ENCODE data around the gene ISG15. TPM values are rescaled to one million over a fixed set of nuclear protein-coding genes. Genes with fewer than 3 reads are reported as not detected.

Gene ISG15
- total and polyA plus RNA-seq, 9 of the 15 experiments (the other 6 are each of a cell fraction or from before 2014, with no cell fraction given), result 0.40 to 58.3 (median 12.2) TPM

DNA sequence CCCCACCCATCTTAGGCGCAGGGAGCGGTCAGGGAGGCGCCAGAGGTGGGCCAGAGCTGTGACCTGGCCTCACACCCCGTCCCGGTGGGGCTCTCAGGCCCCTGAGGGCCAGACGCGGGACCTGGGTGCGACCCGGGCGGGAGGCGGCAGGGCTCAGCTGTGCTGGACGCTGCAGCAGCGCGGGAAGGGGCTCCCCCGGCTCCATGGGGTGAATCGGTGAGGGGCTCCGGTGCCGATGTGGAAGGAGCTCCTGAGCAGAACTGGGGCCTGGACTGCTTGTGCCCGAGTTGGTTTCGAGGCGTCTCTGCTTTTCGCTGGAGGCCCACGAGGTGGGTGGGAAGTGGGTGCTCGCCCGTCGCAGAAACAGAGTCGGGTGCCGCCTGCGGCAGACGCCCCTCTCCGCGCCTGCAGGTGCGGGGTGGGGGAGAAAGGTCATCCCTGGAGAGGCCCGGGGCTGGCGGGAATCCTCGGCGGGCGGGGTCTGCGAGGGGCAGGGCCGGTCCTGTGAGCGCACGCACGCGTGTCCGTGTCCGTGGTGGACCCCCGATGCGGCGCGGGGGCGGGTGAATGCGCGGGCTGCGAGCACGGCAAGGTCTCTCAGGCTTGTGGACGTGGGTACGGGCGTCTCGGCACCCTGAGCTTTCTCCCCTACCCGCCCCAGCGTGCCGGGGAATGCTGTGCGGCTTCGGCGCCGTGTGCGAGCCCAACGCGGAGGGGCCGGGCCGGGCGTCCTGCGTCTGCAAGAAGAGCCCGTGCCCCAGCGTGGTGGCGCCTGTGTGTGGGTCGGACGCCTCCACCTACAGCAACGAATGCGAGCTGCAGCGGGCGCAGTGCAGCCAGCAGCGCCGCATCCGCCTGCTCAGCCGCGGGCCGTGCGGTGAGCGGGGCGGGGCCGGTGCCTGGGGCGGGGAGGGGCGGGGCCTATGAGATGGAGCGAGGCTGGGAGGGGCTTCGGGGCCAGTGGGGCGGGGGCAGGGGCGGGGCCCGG lies 27.0 kb downstream of the ISG15 start (continued):
- TF ChIP-seq, protein P1, sequence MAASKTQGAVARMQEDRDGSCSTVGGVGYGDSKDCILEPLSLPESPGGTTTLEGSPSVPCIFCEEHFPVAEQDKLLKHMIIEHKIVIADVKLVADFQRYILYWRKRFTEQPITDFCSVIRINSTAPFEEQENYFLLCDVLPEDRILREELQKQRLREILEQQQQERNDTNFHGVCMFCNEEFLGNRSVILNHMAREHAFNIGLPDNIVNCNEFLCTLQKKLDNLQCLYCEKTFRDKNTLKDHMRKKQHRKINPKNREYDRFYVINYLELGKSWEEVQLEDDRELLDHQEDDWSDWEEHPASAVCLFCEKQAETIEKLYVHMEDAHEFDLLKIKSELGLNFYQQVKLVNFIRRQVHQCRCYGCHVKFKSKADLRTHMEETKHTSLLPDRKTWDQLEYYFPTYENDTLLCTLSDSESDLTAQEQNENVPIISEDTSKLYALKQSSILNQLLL (CRISPR knock-in tag; IDR thresholded peaks at IDR 0.05; ENCODE audit: borderline replicate concordance), result no peak
- TF ChIP-seq NFE2L1 (tag; IDR thresholded peaks at IDR 0.05; ENCODE audit: borderline replicate concordance, low read depth) (no peak), RCOR1 (IDR thresholded peaks at IDR 0.05; ENCODE audit: borderline replicate concordance in 1 of 2, low read depth in 2 of 2, low read length in 2 of 2) (no peak), HDAC8 (tag; IDR thresholded peaks at IDR 0.05) (no peak), SNRNP70 (optimal IDR thresholded peaks at IDR 0.05; ENCODE audit: low read depth, low read length) (no peak), NFIX (CRISPR knock-in tag; IDR thresholded peaks at IDR 0.05; ENCODE audit: low read depth) (no peak), ATF1 (CRISPR knock-in tag; IDR thresholded peaks at IDR 0.05) (no peak), ATF1 (tag; IDR thresholded peaks at IDR 0.05) (peak; percentile 30), TEAD1 (CRISPR knock-in tag; IDR thresholded peaks at IDR 0.05) (peak in 1 of 2 experiments; percentile 48; a peak in 1 of 4 replicates), MCM5 (IDR thresholded peaks at IDR 0.05; ENCODE audit: low read depth) (no peak), HNRNPK (IDR thresholded peaks at IDR 0.05; ENCODE audit: low read depth, low read length, poor library complexity, severe bottlenecking) (no peak), SP1 (CRISPR knock-in tag; IDR thresholded peaks at IDR 0.05) (peak; percentile 58), SPI1 (IDR thresholded peaks at IDR 0.05; ENCODE audit: borderline replicate concordance, low read depth, low read length) (no peak), BRD9 (IDR thresholded peaks at IDR 0.05; ENCODE audit: low read depth, partially characterized antibody) (no peak), GABPA (tag; conservative IDR thresholded peaks at IDR 0.05; ENCODE audit: low read depth) (no peak), ZNF121 (CRISPR knock-in tag; conservative IDR thresholded peaks at IDR 0.05) (no peak)
- TF ChIP-seq, protein P2, sequence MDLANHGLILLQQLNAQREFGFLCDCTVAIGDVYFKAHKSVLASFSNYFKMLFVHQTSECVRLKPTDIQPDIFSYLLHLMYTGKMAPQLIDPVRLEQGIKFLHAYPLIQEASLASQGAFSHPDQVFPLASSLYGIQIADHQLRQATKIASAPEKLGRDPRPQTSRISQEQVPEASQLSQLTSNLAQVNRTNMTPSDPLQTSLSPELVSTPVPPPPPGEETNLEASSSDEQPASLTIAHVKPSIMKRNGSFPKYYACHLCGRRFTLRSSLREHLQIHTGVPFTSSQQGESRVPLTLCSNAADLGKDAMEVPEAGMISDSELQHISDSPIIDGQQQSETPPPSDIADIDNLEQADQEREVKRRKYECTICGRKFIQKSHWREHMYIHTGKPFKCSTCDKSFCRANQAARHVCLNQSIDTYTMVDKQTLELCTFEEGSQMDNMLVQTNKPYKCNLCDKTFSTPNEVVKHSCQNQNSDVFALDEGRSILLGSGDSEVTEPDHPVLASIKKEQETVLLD (IDR thresholded peaks at IDR 0.05), result peak; percentile 35; the same call in 1 of the 2 replicates
- TF ChIP-seq, protein P3, sequence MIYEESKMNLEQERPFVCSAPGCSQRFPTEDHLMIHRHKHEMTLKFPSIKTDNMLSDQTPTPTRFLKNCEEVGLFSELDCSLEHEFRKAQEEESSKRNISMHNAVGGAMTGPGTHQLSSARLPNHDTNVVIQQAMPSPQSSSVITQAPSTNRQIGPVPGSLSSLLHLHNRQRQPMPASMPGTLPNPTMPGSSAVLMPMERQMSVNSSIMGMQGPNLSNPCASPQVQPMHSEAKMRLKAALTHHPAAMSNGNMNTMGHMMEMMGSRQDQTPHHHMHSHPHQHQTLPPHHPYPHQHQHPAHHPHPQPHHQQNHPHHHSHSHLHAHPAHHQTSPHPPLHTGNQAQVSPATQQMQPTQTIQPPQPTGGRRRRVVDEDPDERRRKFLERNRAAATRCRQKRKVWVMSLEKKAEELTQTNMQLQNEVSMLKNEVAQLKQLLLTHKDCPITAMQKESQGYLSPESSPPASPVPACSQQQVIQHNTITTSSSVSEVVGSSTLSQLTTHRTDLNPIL (CRISPR knock-in tag; IDR thresholded peaks at IDR 0.05), result no peak
- TF ChIP-seq, protein P4, sequence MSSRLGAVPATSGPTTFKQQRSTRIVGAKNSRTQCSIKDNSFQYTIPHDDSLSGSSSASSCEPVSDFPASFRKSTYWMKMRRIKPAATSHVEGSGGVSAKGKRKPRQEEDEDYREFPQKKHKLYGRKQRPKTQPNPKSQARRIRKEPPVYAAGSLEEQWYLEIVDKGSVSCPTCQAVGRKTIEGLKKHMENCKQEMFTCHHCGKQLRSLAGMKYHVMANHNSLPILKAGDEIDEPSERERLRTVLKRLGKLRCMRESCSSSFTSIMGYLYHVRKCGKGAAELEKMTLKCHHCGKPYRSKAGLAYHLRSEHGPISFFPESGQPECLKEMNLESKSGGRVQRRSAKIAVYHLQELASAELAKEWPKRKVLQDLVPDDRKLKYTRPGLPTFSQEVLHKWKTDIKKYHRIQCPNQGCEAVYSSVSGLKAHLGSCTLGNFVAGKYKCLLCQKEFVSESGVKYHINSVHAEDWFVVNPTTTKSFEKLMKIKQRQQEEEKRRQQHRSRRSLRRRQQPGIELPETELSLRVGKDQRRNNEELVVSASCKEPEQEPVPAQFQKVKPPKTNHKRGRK (tag; IDR thresholded peaks at IDR 0.05), result no peak
- TF ChIP-seq, protein P5, sequence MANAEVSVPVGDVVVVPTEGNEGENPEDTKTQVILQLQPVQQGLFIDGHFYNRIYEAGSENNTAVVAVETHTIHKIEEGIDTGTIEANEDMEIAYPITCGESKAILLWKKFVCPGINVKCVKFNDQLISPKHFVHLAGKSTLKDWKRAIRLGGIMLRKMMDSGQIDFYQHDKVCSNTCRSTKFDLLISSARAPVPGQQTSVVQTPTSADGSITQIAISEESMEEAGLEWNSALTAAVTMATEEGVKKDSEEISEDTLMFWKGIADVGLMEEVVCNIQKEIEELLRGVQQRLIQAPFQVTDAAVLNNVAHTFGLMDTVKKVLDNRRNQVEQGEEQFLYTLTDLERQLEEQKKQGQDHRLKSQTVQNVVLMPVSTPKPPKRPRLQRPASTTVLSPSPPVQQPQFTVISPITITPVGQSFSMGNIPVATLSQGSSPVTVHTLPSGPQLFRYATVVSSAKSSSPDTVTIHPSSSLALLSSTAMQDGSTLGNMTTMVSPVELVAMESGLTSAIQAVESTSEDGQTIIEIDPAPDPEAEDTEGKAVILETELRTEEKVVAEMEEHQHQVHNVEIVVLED (CRISPR knock-in tag; IDR thresholded peaks at IDR 0.05), result peak; percentile 61
